Stimulated activated naive B cell treated with anti-CD40 and anti-IgM and Interleukin-4, amounts not matched to agents 10 μg/mL and 1 μg/mL and 100 μg/mL, for 72 hours (primary cell): Measurements from ENCODE around the gene PTGES.

Experiments used
- ATAC-seq, 2 donors: fragments of 150-1000 bp; cut with Tn5 transposase; replicated peaks; 2 replicates each; pipeline ENCODE4 v1.10.0; 2021; ENCODE audit warnings: moderate library complexity in 1 of 2
- DNase-seq: peaks from one replicate; pipeline ENCODE4 v3.0.0; 2021
- H3K27ac Mint-ChIP-seq: one replicate; pipeline ENCODE4 v1.8.0; 2022; ENCODE audit warnings: mild to moderate bottlenecking, mixed read lengths
- H3K27me3 Mint-ChIP-seq, 2 donors: one replicate each; pipeline ENCODE4 v1.8.0; 2022; ENCODE audit warnings: mixed read lengths in 2 of 2
- H3K36me3 Mint-ChIP-seq, 2 donors: one replicate each; pipeline ENCODE4 v1.8.0; 2022; ENCODE audit warnings: mixed read lengths in 2 of 2, mild to moderate bottlenecking in 1 of 2
- H3K4me1 Mint-ChIP-seq, 2 donors: one replicate each; pipeline ENCODE4 v1.8.0; 2022; ENCODE audit warnings: mixed read lengths in 2 of 2, mild to moderate bottlenecking in 1 of 2
- H3K4me3 Mint-ChIP-seq, 2 donors: one replicate each; pipeline ENCODE4 v1.8.0; 2022; ENCODE audit warnings: mild to moderate bottlenecking in 2 of 2, mixed read lengths in 2 of 2, moderate library complexity in 1 of 2
- H3K9me3 Mint-ChIP-seq, 2 donors: one replicate each; pipeline ENCODE4 v1.8.0; 2022; ENCODE audit warnings: mixed read lengths in 2 of 2, mild to moderate bottlenecking in 1 of 2

The PTGES gene

DNA sequence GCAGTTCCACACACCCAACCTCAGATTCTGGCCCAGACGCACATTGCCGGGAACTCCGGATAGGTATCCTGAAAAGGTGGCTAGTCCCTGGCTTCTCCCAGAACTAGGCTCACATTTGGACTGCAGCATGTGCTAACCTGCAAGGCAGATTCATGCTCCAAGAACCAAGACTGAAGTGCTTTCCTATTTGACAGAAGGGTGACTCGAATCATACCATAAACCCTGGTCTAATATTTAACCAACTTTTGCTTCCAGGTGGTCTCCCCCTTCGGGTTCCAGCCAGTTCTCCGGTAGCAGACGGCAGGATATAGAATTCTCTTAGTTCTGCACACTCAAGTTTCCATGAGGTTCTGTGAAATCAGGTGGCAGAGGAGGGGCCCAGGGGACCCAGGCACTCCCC, 7.6 kb downstream of the PTGES start:
- Mint-ChIP-seq H3K9me3 (no peaks in the 10 kb centered on the region), H3K36me3 (no peaks in the 10 kb centered on the region), H3K27ac (no peak overlapping the region), H3K27me3 (peaks cover 3 to 22% of the 10 kb centered on the region in 2 donors), H3K4me1 (peaks cover 2 to 7% of the 10 kb centered on the region in 2 donors), H3K4me3 (no peak overlapping the region)
- ATAC-seq (no peak), DNase-seq (no peak)

DNA sequence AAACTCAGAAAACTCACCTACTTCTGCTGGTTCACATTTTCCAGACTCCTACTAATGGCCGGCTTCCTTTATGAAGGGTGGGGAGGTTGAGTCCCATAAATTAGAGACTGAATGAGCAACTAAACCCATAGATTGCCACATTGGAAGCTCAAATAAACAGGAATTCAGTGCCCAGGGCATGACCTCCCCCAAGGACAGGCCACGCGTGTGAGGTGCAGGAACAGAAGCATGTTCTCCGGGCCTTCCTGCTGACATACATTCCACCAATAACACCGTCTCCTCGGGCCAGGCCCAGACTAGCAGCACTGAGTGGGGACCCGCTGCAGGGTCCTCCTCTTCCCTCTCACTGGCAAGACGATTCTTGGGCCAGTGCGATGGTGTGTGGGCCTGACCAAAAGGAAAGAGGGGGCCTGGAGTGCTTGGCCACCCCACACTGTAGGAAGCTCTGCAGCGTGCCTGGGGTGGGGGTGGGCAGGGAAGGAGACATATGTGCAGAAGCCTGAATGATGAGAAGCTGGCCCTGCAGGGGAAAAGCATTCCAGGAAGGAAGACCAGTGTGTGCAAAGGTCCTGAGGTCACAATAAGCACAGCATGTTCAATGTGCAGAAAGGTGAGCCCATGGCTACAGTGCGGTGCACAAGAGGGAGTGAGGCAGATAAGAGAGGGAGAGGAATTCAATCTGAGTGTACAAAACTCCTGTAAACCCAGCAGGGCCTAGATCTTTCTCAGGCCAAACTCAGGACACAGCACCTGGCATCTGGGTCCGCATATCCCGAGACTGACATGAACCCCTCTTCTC, 12.0 kb downstream of the PTGES start:
- peaks cover 7 to 13% of the 10 kb centered on the region in 2 donors for H3K4me1 Mint-ChIP-seq
- H3K27me3 Mint-ChIP-seq: peaks cover 12 to 36% of the 10 kb centered on the region in 2 donors

GRCh38 chr9:129740174-129740573, 12.7 kb downstream of the PTGES start:
- no peak for ATAC-seq
- H3K36me3 Mint-ChIP-seq: no peaks in the 10 kb centered on the region
- H3K27ac Mint-ChIP-seq: no peak overlapping the region
- peaks cover 7 to 13% of the 10 kb centered on the region in 2 donors for H3K4me1 Mint-ChIP-seq
- no peaks in the 10 kb centered on the region for H3K9me3 Mint-ChIP-seq
- no peak for DNase-seq
- peaks cover 12 to 41% of the 10 kb centered on the region in 2 donors for H3K27me3 Mint-ChIP-seq
- H3K4me3 Mint-ChIP-seq: no peak overlapping the region

More for the DNA sequence above, 12.0 kb downstream of the PTGES start:
- Mint-ChIP-seq H3K9me3 (no peaks in the 10 kb centered on the region), H3K27ac (no peak overlapping the region), H3K4me3 (no peak overlapping the region), H3K36me3 (no peaks in the 10 kb centered on the region)
- DNase-seq: no peak
- ATAC-seq: no peak

DNA sequence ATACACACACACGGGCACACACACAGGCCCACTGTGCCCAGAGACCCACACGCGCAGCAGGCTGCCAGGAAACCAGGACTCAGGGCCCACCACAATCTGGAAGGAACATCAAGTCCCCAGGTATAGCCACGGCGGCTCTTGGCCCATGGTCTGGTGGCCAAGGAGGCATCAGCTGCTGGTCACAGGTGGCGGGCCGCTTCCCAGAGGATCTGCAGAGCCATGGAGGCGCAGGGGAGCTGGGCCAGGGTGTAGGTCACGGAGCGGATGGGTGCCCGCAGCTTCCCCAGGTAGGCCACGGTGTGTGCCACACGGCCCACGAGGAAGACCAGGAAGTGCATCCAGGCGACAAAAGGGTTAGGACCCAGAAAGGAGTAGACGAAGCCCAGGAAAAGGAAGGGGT, 13.4 kb downstream of the PTGES start:
- no peaks in the 10 kb centered on the region for H3K9me3 Mint-ChIP-seq
- H3K27me3 Mint-ChIP-seq: peaks cover 14 to 48% of the 10 kb centered on the region in 2 donors
- H3K4me3 Mint-ChIP-seq: no peak overlapping the region
- ATAC-seq (no peak), DNase-seq (no peak)
- H3K4me1 Mint-ChIP-seq: peaks cover 7 to 13% of the 10 kb centered on the region in 2 donors
- no peak overlapping the region for H3K27ac Mint-ChIP-seq
- H3K36me3 Mint-ChIP-seq: no peaks in the 10 kb centered on the region

GRCh38 chr9:129737479-129738274, 15.2 kb downstream of the PTGES start:
- peak overlapping the region; percentile 77 to 86 for H3K4me3 Mint-ChIP-seq
- H3K36me3 Mint-ChIP-seq: no peaks in the 10 kb centered on the region
- peak; percentile 90 to 91 for ATAC-seq
- peak; percentile 69 for DNase-seq
- peaks cover 22 to 48% of the 10 kb centered on the region in 2 donors for H3K27me3 Mint-ChIP-seq
- H3K27ac Mint-ChIP-seq: peak overlapping the region; percentile 65
- no peaks in the 10 kb centered on the region for H3K9me3 Mint-ChIP-seq
- H3K4me1 Mint-ChIP-seq: peaks cover 7 to 13% of the 10 kb centered on the region in 2 donors

- no peaks in the 10 kb centered on the region for H3K9me3 Mint-ChIP-seq
- DNase-seq (no peak), ATAC-seq (no peak)
- peaks cover 25 to 57% of the 10 kb centered on the region in 2 donors for H3K27me3 Mint-ChIP-seq
- no peaks in the 10 kb centered on the region for H3K36me3 Mint-ChIP-seq
- H3K27ac Mint-ChIP-seq: no peak overlapping the region
- H3K4me3 Mint-ChIP-seq: no peak overlapping the region
- peaks cover 9 to 13% of the 10 kb centered on the region in 2 donors for H3K4me1 Mint-ChIP-seq
Measured at GRCh38 chr9:129736334-129736733, 16.5 kb downstream of the PTGES start.

- Mint-ChIP-seq H3K27ac (no peak overlapping the region), H3K27me3 (peaks cover 24 to 54% of the 10 kb centered on the region in 2 donors), H3K4me3 (no peak overlapping the region), H3K4me1 (peaks cover 9 to 13% of the 10 kb centered on the region in 2 donors), H3K9me3 (no peaks in the 10 kb centered on the region), H3K36me3 (no peaks in the 10 kb centered on the region)
- ATAC-seq (no peak), DNase-seq (no peak)
Measured at GRCh38 chr9:129735546-129735945, 17.3 kb downstream of the PTGES start.

DNA sequence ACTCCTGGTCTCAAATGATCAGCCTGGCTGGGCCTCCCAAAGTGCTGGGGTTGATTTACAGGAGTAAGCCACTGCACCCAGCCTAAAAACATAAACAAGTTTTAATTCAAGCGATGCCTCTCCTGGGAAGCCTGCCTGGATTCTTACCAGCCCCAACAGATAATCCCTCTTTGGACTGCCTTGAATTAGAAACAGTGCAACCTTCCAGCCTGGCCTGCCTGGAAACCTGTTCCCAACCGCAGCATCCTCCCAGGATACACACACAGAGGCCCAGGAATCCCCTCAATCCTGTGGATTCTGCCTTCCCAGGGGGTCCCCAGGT, 19.2 kb downstream of the PTGES start:
- peaks cover 34 to 67% of the 10 kb centered on the region in 2 donors for H3K27me3 Mint-ChIP-seq

GRCh38 chr9:129732946-129733631, 19.8 kb downstream of the PTGES start:
- no peak for ATAC-seq
- H3K27ac Mint-ChIP-seq: no peak overlapping the region
- no peak for DNase-seq
- H3K4me3 Mint-ChIP-seq: no peak overlapping the region
- H3K36me3 Mint-ChIP-seq: no peaks in the 10 kb centered on the region
- no peaks in the 10 kb centered on the region for H3K9me3 Mint-ChIP-seq
- H3K27me3 Mint-ChIP-seq: peaks cover 30 to 64% of the 10 kb centered on the region in 2 donors
- H3K4me1 Mint-ChIP-seq: peaks cover 6 to 9% of the 10 kb centered on the region in 2 donors

More for the DNA sequence above, 19.2 kb downstream of the PTGES start:
- Mint-ChIP-seq H3K4me1 (peaks cover 9 to 13% of the 10 kb centered on the region in 2 donors), H3K4me3 (no peak overlapping the region), H3K36me3 (no peaks in the 10 kb centered on the region), H3K9me3 (no peaks in the 10 kb centered on the region), H3K27ac (no peak overlapping the region)
- no peak for ATAC-seq
- DNase-seq: no peak

- no peak overlapping the region for H3K27ac Mint-ChIP-seq
- H3K4me1 Mint-ChIP-seq: peaks cover under 1 to 3% of the 10 kb centered on the region in 2 donors
- no peak for DNase-seq
Measured at GRCh38 chr9:129732100-129732499, 20.7 kb downstream of the PTGES start.

DNA sequence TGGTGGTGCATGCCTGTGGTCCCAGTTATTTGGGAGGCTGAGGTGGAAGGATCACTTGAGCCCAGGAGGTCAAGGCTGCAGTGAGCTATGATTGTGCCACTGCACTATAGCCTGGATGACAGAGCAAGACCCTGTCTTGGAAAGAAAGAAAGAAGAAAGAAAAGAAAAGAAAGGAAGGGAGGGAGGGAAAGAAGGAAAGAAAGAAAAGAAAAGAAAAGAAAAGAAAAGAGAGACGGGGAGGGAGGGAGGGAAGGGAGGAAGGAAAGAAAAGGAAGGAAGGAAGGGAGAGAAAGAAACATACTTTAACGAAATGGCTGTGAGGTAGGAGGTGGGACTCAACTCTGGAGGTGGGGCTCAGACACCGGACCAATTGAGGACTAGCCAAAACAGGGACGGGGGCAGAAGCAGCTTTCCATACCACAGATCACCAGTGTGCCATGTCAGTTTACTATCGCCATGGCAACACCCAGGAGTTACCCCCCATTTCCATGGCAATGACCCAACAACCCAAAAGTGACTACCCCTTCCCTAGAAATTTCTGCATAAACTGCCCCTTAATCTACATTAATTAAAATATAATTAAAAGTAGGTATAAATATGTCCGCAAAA, 21.3 kb downstream of the PTGES start:
- H3K4me1 Mint-ChIP-seq: peaks cover 2 to 3% of the 10 kb centered on the region in 2 donors
- no peaks in the 10 kb centered on the region for H3K36me3 Mint-ChIP-seq
- H3K27ac Mint-ChIP-seq: no peak overlapping the region
- DNase-seq (no peak), ATAC-seq (no peak)
- H3K27me3 Mint-ChIP-seq: peaks cover 30 to 64% of the 10 kb centered on the region in 2 donors
- no peaks in the 10 kb centered on the region for H3K9me3 Mint-ChIP-seq
- no peak overlapping the region for H3K4me3 Mint-ChIP-seq

More at GRCh38 chr9:129732100-129732499, 20.7 kb downstream of the PTGES start:
- no peak for ATAC-seq
- Mint-ChIP-seq H3K9me3 (no peaks in the 10 kb centered on the region), H3K27me3 (peaks cover 32 to 61% of the 10 kb centered on the region in 2 donors), H3K36me3 (no peaks in the 10 kb centered on the region), H3K4me3 (no peak overlapping the region)

DNA sequence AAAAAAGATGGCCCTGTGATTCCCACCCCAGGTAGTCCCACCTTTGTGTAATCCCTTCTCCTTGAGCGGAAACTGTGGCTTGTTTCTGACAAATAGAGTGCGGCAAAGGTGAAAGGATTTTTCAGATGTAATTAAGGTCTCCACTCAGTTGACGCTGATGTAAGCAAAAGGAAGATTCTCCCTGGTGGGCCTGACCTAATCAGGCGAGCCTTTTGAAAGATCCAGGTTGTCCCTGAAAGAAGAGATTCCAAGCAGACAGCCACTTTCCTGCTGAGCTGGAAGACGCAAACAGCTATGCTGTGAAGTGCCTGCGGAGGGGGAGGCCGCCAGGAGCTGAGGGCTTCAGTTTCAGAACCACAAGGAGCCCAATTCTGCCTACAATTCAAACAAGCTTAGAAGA, 24.1 kb downstream of the PTGES start:
- ATAC-seq: no peak
- no peak overlapping the region for H3K27ac Mint-ChIP-seq
- H3K27me3 Mint-ChIP-seq: peaks cover 33 to 62% of the 10 kb centered on the region in 2 donors
- H3K4me1 Mint-ChIP-seq: peaks cover 2 to 5% of the 10 kb centered on the region in 2 donors
- DNase-seq: no peak
- H3K9me3 Mint-ChIP-seq: no peaks in the 10 kb centered on the region
- H3K4me3 Mint-ChIP-seq: no peak overlapping the region
- H3K36me3 Mint-ChIP-seq: peaks cover 0 to 3% of the 10 kb centered on the region in 2 donors

DNA sequence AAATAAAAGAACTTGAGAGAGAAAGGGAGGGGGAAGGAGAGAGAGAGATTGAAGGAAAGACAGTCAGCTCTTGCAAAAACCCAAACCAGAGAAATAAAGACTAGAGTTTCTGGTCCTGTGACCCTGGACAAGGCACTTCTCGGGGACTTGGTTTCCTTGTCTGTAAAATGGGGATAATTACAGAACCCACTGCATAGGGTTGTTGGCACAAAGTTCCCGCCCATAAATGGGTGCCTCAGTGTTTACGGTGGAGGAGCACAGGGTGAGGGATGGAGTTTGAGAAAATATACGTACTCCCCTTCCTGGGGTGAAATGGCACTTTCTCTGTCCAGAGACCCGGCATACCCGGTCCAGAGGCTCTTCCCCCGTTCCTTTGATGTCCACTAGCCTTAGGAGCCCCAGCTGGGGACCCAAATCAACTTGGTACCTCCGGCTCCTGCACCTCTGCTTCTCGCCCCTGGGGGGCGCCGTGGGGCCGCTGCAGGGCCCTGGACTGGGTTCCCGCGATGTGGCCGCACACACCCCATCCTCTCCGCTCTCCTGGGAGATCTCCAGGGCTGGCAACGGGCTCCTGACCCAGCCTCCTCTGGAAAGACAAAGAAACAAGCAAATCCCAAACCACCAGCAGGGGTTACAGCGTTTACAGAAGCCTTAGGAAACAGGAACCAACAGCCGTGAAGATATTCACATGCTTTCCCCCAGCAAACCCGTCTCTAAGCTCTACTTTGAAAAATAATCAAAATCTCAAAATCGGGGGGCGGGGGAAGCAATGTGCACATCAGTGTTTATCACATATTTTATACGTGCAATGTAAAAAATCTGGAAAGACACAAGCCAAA, 26.3 kb downstream of the PTGES start:
- Mint-ChIP-seq H3K9me3 (no peaks in the 10 kb centered on the region), H3K27me3 (peaks cover 38 to 68% of the 10 kb centered on the region in 2 donors), H3K27ac (no peak overlapping the region), H3K4me3 (peak overlapping the region; percentile 21 to 49), H3K4me1 (peaks cover 2 to 5% of the 10 kb centered on the region in 2 donors), H3K36me3 (peaks cover 0 to 3% of the 10 kb centered on the region in 2 donors)
- ATAC-seq (peak; percentile 87 to 94), DNase-seq (peak; percentile 41)
